ENCODE data around the gene NTN5. TPM values are rescaled to one million over a fixed set of nuclear protein-coding genes. Genes with fewer than 3 reads are reported as not detected.
A peak's percentile ranks its signal among the peaks of the same experiment; 100 is the strongest.

NTN5 gene
- total RNA-seq, 1 experiment from 2014 or later, result 2.9 TPM

- CTCF ChIA-PET, result no interaction called here
- POLR2A ChIA-PET (ENCODE audit: unreplicated experiment), result interaction anchor here (0.6 kb wide), 1 partner anchor 1596 kb away, joined by 3 read pairs; no protein-coding TSS in a partner anchor
- Histone ChIP-seq H3K27ac (peak overlapping the region; percentile 85), H3K9me2 (ENCODE audit: insufficient read depth) (no peaks in the 10 kb centered on the region), H4K20me1 (ENCODE audit: insufficient read depth) (no peaks in the 10 kb centered on the region), H3K36me3 (ENCODE audit: low read depth) (no peaks in the 10 kb centered on the region; the same call in 1 of the 2 replicates), H3K4me1 (replicated peaks; ENCODE audit: insufficient read depth) (peaks cover 31% of the 10 kb centered on the region), H3K79me2 (ENCODE audit: low read depth) (peaks cover 11% of the 10 kb centered on the region), H3K9me3 (ENCODE audit: insufficient read depth, low read depth) (no peaks in the 10 kb centered on the region), H3F3A (ENCODE audit: insufficient read depth, low read depth) (peaks cover 56% of the 10 kb centered on the region), H3K4me2 (peak overlapping the region; percentile 83), H3K4me3 (peak overlapping the region; percentile 74), H2AFZ (peak overlapping the region; percentile 46; the same call in 1 of the 2 replicates), H3K27me3 (ENCODE audit: insufficient read depth, low read depth) (no peaks in the 10 kb centered on the region)
- BruUV-seq (replicated peaks), result TSS peak; percentile 84
- intact Hi-C loops (cut with micrococcal nuclease; ENCODE audit: unreplicated experiment), result loop anchor here (5.0 kb wide), 2 partner anchors 103 to 132 kb away; no protein-coding TSS in a partner anchor
- peak; percentile 87 to 97 for DNase-seq
- TF ChIP-seq CTCF (conservative IDR thresholded peaks at IDR 0.05) (no peak), EZH2 (IDR thresholded peaks at IDR 0.05; ENCODE audit: low read depth) (no peak)
Measured at GRCh38 chr19:48634424-48635262, 38.2 kb downstream of the NTN5 start.

GRCh38 chr19:48634036-48634342 is 38.8 kb downstream of the NTN5 start:
- Histone ChIP-seq H2AFZ (no peak overlapping the region), H3K4me2 (peak overlapping the region; percentile 83), H3F3A (ENCODE audit: insufficient read depth, low read depth) (peaks cover 60% of the 10 kb centered on the region), H3K4me1 (replicated peaks; ENCODE audit: insufficient read depth) (peaks cover 27% of the 10 kb centered on the region), H3K27ac (no peak overlapping the region), H3K79me2 (ENCODE audit: low read depth) (peaks cover 11% of the 10 kb centered on the region), H3K27me3 (ENCODE audit: insufficient read depth, low read depth) (no peaks in the 10 kb centered on the region), H3K36me3 (ENCODE audit: low read depth) (no peaks in the 10 kb centered on the region; the same call in 1 of the 2 replicates), H3K4me3 (peak overlapping the region; percentile 74; the same call in 1 of the 2 replicates), H3K9me2 (ENCODE audit: insufficient read depth) (no peaks in the 10 kb centered on the region), H4K20me1 (ENCODE audit: insufficient read depth) (no peaks in the 10 kb centered on the region), H3K9me3 (ENCODE audit: insufficient read depth, low read depth) (no peaks in the 10 kb centered on the region)
- DNase-seq, result no peak
- no TSS peak for BruUV-seq (replicated peaks)
- TF ChIP-seq EZH2 (IDR thresholded peaks at IDR 0.05; ENCODE audit: low read depth), result no peak
- no peak for TF ChIP-seq CTCF (conservative IDR thresholded peaks at IDR 0.05)
- ChIA-PET CTCF (no interaction called here), POLR2A (ENCODE audit: unreplicated experiment) (interaction anchor here (0.5 to 0.6 kb wide), 2 partner anchors 137 to 1596 kb away, joined by 3 read pairs; no protein-coding TSS in a partner anchor)
- intact Hi-C loops (cut with micrococcal nuclease; ENCODE audit: unreplicated experiment), result no loop called here

GRCh38 chr19:48633148-48634035 is 39.4 kb downstream of the NTN5 start:
- no peaks in the 10 kb centered on the region for H4K20me1 ChIP-seq (ENCODE audit: insufficient read depth)
- H3K36me3 ChIP-seq (ENCODE audit: low read depth), result no peaks in the 10 kb centered on the region; the same call in 1 of the 2 replicates
- DNase-seq, result no peak
- H2AFZ ChIP-seq, result no peak overlapping the region
- POLR2A ChIA-PET (ENCODE audit: unreplicated experiment), result interaction anchor here (0.5 to 0.6 kb wide), 2 partner anchors 137 to 1597 kb away, joined by 3 read pairs; no protein-coding TSS in a partner anchor
- no peaks in the 10 kb centered on the region for H3K27me3 ChIP-seq (ENCODE audit: insufficient read depth, low read depth)
- no peak for TF ChIP-seq EZH2 (IDR thresholded peaks at IDR 0.05; ENCODE audit: low read depth)
- TF ChIP-seq CTCF (conservative IDR thresholded peaks at IDR 0.05), result no peak
- no peak overlapping the region for H3K4me3 ChIP-seq
- peaks cover 11% of the 10 kb centered on the region for H3K79me2 ChIP-seq (ENCODE audit: low read depth)
- H3F3A ChIP-seq (ENCODE audit: insufficient read depth, low read depth), result peaks cover 61% of the 10 kb centered on the region
- no TSS peak for BruUV-seq (replicated peaks)
- H3K4me2 ChIP-seq, result peak overlapping the region; percentile 83
- no peaks in the 10 kb centered on the region for H3K9me3 ChIP-seq (ENCODE audit: insufficient read depth, low read depth)
- H3K4me1 ChIP-seq (replicated peaks; ENCODE audit: insufficient read depth), result peaks cover 24% of the 10 kb centered on the region
- H3K9me2 ChIP-seq (ENCODE audit: insufficient read depth), result no peaks in the 10 kb centered on the region
- intact Hi-C loops (cut with micrococcal nuclease; ENCODE audit: unreplicated experiment), result no loop called here
- H3K27ac ChIP-seq, result no peak overlapping the region
- CTCF ChIA-PET, result no interaction called here
